Measurements from ENCODE around the gene ERC1.
A peak's percentile ranks its signal among the peaks of the same experiment; 100 is the strongest.
"Not testable (repeated sequence)": the region's sequence is repeated elsewhere in the genome, so short reads cannot be mapped to it uniquely, and the experiment has no call there.

The ERC1 gene

GRCh38 chr12:1201886-1202285 lies 210.9 kb downstream of the ERC1 start:
- H3K4me3 ChIP-seq (ENCODE audit: low read depth, low read length) = no peak overlapping the region
- in situ Hi-C loops (cut with HindIII; ENCODE audit: low sequenced_read_pairs) = no loop called here
- TF ChIP-seq CTCF (IDR thresholded peaks at IDR 0.05; ENCODE audit: low read depth, low read length, missing control alignments) = no peak
- no peak for DNase-seq (ENCODE audit: low read depth)

- TF ChIP-seq CTCF (IDR thresholded peaks at IDR 0.05; ENCODE audit: low read depth, low read length, missing control alignments) = no peak
- H3K4me3 ChIP-seq (ENCODE audit: low read depth, low read length) = no peak overlapping the region
- no peak for DNase-seq (ENCODE audit: low read depth)
- in situ Hi-C loops (cut with HindIII; ENCODE audit: low sequenced_read_pairs) = no loop called here
Measured at GRCh38 chr12:1203735-1204019, 212.7 kb downstream of the ERC1 start.

- DNase-seq (ENCODE audit: low read depth) = no peak
- TF ChIP-seq CTCF (IDR thresholded peaks at IDR 0.05; ENCODE audit: low read depth, low read length, missing control alignments) = no peak
- in situ Hi-C loops (cut with HindIII; ENCODE audit: low sequenced_read_pairs) = no loop called here
- peak overlapping the region; percentile 29 for H3K4me3 ChIP-seq (ENCODE audit: low read depth, low read length)
Measured at GRCh38 chr12:1204581-1205121, 213.6 kb downstream of the ERC1 start.

- no peak for DNase-seq (ENCODE audit: low read depth)
- TF ChIP-seq CTCF (IDR thresholded peaks at IDR 0.05; ENCODE audit: low read depth, low read length, missing control alignments) = no peak
- in situ Hi-C loops (cut with HindIII; ENCODE audit: low sequenced_read_pairs) = no loop called here
- H3K4me3 ChIP-seq (ENCODE audit: low read depth, low read length) = no peak overlapping the region
Measured at GRCh38 chr12:1205512-1206060, 214.6 kb downstream of the ERC1 start.

- H3K4me3 ChIP-seq (ENCODE audit: low read depth, low read length) = no peak overlapping the region
- no peak for TF ChIP-seq CTCF (IDR thresholded peaks at IDR 0.05; ENCODE audit: low read depth, low read length, missing control alignments)
- in situ Hi-C loops (cut with HindIII; ENCODE audit: low sequenced_read_pairs) = no loop called here
- DNase-seq (ENCODE audit: low read depth) = no peak
Measured at GRCh38 chr12:1206118-1206734, 215.2 kb downstream of the ERC1 start.

GRCh38 chr12:1207276-1207675 lies 216.3 kb downstream of the ERC1 start:
- in situ Hi-C loops (cut with HindIII; ENCODE audit: low sequenced_read_pairs) = no loop called here
- DNase-seq (ENCODE audit: low read depth) = no peak
- H3K4me3 ChIP-seq (ENCODE audit: low read depth, low read length) = no peak overlapping the region
- TF ChIP-seq CTCF (IDR thresholded peaks at IDR 0.05; ENCODE audit: low read depth, low read length, missing control alignments) = no peak

GRCh38 chr12:1208719-1209118 lies 217.7 kb downstream of the ERC1 start:
- H3K4me3 ChIP-seq (ENCODE audit: low read depth, low read length); DNase-seq (ENCODE audit: low read depth); in situ Hi-C loops (cut with HindIII; ENCODE audit: low sequenced_read_pairs): not testable (repeated sequence)

All from astrocyte of the cerebellum (primary cell).